H54 (cell line): ENCODE measurements around the gene LTN1.

ENCODE experiments used
- DNase-seq: peaks from one replicate; pipeline ENCODE4 v3.0.0; 2011; ENCODE audit warnings: low spot score, mixed read lengths; ENCODE audit not compliant: insufficient read length
- FAIRE-seq: peaks from 3 replicates; lab custom pipeline; 2011; peaks lifted over from hg19 to GRCh38; lab: Jason Lieb, UNC
- POLR2A ChIP-seq: IDR thresholded peaks from 2 replicates; pipeline ENCODE4 v1.6.1; 2011; ENCODE audit warnings: low read depth, mild to moderate bottlenecking, low read length

LTN1 gene

GRCh38 chr21:28971171-28971570, 21.5 kb downstream of the LTN1 start:
- TF ChIP-seq POLR2A: no peak
- no peak for DNase-seq
- no peak for FAIRE-seq

GRCh38 chr21:28963831-28964230, 28.8 kb downstream of the LTN1 start:
- no peak for DNase-seq
- no peak for FAIRE-seq
- TF ChIP-seq POLR2A: no peak

GRCh38 chr21:28962465-28962864, 30.2 kb downstream of the LTN1 start:
- TF ChIP-seq POLR2A: no peak
- FAIRE-seq (peak; percentile 15), DNase-seq (no peak)

- DNase-seq (no peak), FAIRE-seq (no peak)
- no peak for TF ChIP-seq POLR2A
Observed at GRCh38 chr21:28961927-28962326, 30.8 kb downstream of the LTN1 start.

- FAIRE-seq: no peak
- DNase-seq: no peak
- TF ChIP-seq POLR2A: no peak
Observed at GRCh38 chr21:28960245-28960644, 32.4 kb downstream of the LTN1 start.

GRCh38 chr21:28959367-28960099, 33.1 kb downstream of the LTN1 start:
- DNase-seq (peak; percentile 8), FAIRE-seq (peak; percentile 89)
- no peak for TF ChIP-seq POLR2A

- no peak for FAIRE-seq
- TF ChIP-seq POLR2A: no peak
Observed at GRCh38 chr21:28953247-28953646, 39.4 kb downstream of the LTN1 start.

GRCh38 chr21:28952686-28953085, 40.0 kb downstream of the LTN1 start:
- no peak for TF ChIP-seq POLR2A
- no peak for DNase-seq
- FAIRE-seq: peak; percentile 41

More at GRCh38 chr21:28953247-28953646, 39.4 kb downstream of the LTN1 start:
- DNase-seq: no peak

GRCh38 chr21:28949318-28949717, 43.4 kb downstream of the LTN1 start:
- no peak for TF ChIP-seq POLR2A
- FAIRE-seq (no peak), DNase-seq (no peak)

- FAIRE-seq: peak; percentile 41
- DNase-seq: no peak
Observed at GRCh38 chr21:28944296-28944695, 48.4 kb downstream of the LTN1 start.

GRCh38 chr21:28943631-28944030, 49.0 kb downstream of the LTN1 start:
- TF ChIP-seq POLR2A: no peak
- FAIRE-seq (no peak), DNase-seq (no peak)

More at GRCh38 chr21:28944296-28944695, 48.4 kb downstream of the LTN1 start:
- TF ChIP-seq POLR2A: no peak

GRCh38 chr21:28938726-28939125, 54.0 kb downstream of the LTN1 start:
- no peak for TF ChIP-seq POLR2A
- FAIRE-seq (no peak), DNase-seq (no peak)

- no peak for DNase-seq
- TF ChIP-seq POLR2A: no peak
- peak; percentile 36 for FAIRE-seq
Observed at GRCh38 chr21:28937737-28938136, 54.9 kb downstream of the LTN1 start.

- DNase-seq: no peak
- FAIRE-seq: no peak
- no peak for TF ChIP-seq POLR2A
Observed at GRCh38 chr21:28936721-28937120, 56.0 kb downstream of the LTN1 start.

- TF ChIP-seq POLR2A: no peak
- FAIRE-seq: peak; percentile 23
- no peak for DNase-seq
Observed at GRCh38 chr21:28936036-28936435, 56.6 kb downstream of the LTN1 start.
